A549 (cell line): ENCODE data around the gene KCNE4. TPM values are rescaled to one million over a fixed set of nuclear protein-coding genes. Genes with fewer than 3 reads are reported as not detected.

Source experiments
- ATAC-seq, 2 experiments: fragments of 200-7000 bp in 1 of 2; fragments of >200 bp in 1 of 2; cut with Nextera tagmentation in 1 of 2; cut with Tn5 transposase in 1 of 2; 3 replicates each; pipeline versions ENCODE4 v1.8.0 to v1.9.1; 2018 to 2020; ENCODE audit warnings: mild to moderate bottlenecking in 1 of 2, moderate library complexity in 1 of 2
- CTCF ChIA-PET: fragments of 300-600 bp; sonication (Branson Sonifier 250); formaldehyde crosslinking; extraction: SDS; loops from one replicate; lab custom pipeline; 2021; ENCODE audit warnings: antibody characterized with exemption, inconsistent platforms; lab: Yijun Ruan, JAX
- POLR2A ChIA-PET: fragments of 350-600 bp; formaldehyde crosslinking; extraction: SDS; loops from one replicate; lab custom pipeline; 2021; ENCODE audit warnings: antibody characterized with exemption, inconsistent platforms; lab: Yijun Ruan, JAX
- DNase-seq, 2 experiments: peaks; one replicate each; pipeline versions ENCODE4 v3.0.0 to v3.0.0-alpha.2; 2011 to 2016; ENCODE audit warnings: low read depth in 1 of 2, low spot score in 1 of 2
- FAIRE-seq: peaks from 2 replicates; lab custom pipeline; 2011; peaks lifted over from hg19 to GRCh38; lab: Jason Lieb, UNC
- H3K27ac ChIP-seq, 2 experiments: fragments of >200 bp; sonication (Bioruptor Twin); formaldehyde crosslinking; 3 replicates each; pipeline ENCODE4 v1.5.1; 2016 to 2017
- H3K4me1 ChIP-seq: fragments of >200 bp; sonication (Bioruptor Twin); formaldehyde crosslinking; 3 replicates; pipeline ENCODE4 v1.6.1; 2016
- H3K4me2 ChIP-seq: fragments of >200 bp; sonication (Bioruptor Twin); formaldehyde crosslinking; 3 replicates; pipeline ENCODE4 v1.6.1; 2016
- H3K4me3 ChIP-seq: fragments of >200 bp; sonication (Bioruptor Twin); formaldehyde crosslinking; 3 replicates; pipeline ENCODE4 v1.5.1; 2016
- H3K9me3 ChIP-seq: fragments of >200 bp; sonication (Bioruptor Twin); formaldehyde crosslinking; 3 replicates; pipeline ENCODE4 v1.6.1; 2016
- BCL3 ChIP-seq: fragments of >200 bp; sonication (Bioruptor Twin); formaldehyde crosslinking; IDR thresholded peaks from 3 replicates; pipeline ENCODE4 v1.6.1; 2016
- BHLHE40 ChIP-seq: IDR thresholded peaks from 2 replicates; pipeline ENCODE4 v1.6.1; 2012; ENCODE audit warnings: low read depth, low read length, inconsistent platforms
- CEBPB ChIP-seq, 2 experiments: fragments of >200 bp in 1 of 2; sonication (Bioruptor Twin) in 1 of 2; formaldehyde crosslinking in 1 of 2; IDR thresholded peaks; 2 replicates each; pipeline ENCODE4 v1.6.1; 2012 to 2016
- CHD2 ChIP-seq: fragments of 150-350 bp; IDR thresholded peaks from 2 replicates; pipeline ENCODE4 v1.6.1; 2014; ENCODE audit warnings: low read length; ENCODE audit not compliant: partially characterized antibody
- CHD4 ChIP-seq: fragments of 200-600 bp; sonication (generic); IDR thresholded peaks from 2 replicates; pipeline ENCODE4 v1.6.1; 2016; ENCODE audit warnings: antibody characterized with exemption, mild to moderate bottlenecking, borderline replicate concordance
- E2F6 ChIP-seq: IDR thresholded peaks from 2 replicates; pipeline ENCODE4 v1.6.1; 2012; ENCODE audit warnings: low read depth, borderline replicate concordance
- EHF ChIP-seq: fragments of 250-450 bp; sonication (Bioruptor Pico); IDR thresholded peaks from 2 replicates; pipeline ENCODE4 v1.5.0; 2020; ENCODE audit warnings: mild to moderate bottlenecking
- EHMT2 ChIP-seq: fragments of 200-600 bp; sonication (generic); IDR thresholded peaks from 2 replicates; pipeline ENCODE4 v1.6.1; 2016; ENCODE audit warnings: antibody characterized with exemption, low read depth, mild to moderate bottlenecking, moderate library complexity
- FOSB ChIP-seq: fragments of 250-450 bp; sonication (Bioruptor Pico); IDR thresholded peaks from 2 replicates; pipeline ENCODE4 v1.5.0; 2020; ENCODE audit warnings: mild to moderate bottlenecking, moderate library complexity
- FOSL2 ChIP-seq, 2 experiments: fragments of 450-650 bp in 1 of 2; fragments of >200 bp in 1 of 2; sonication (Bioruptor Twin) in 1 of 2; formaldehyde crosslinking; IDR thresholded peaks; 2 replicates each; pipeline versions ENCODE4 v1.5.0 to v1.6.1; 2016 to 2020; ENCODE audit warnings: mild to moderate bottlenecking in 1 of 2, moderate library complexity in 1 of 2
- FOXS1 ChIP-seq: fragments of 250-450 bp; sonication (Bioruptor Pico); IDR thresholded peaks from 2 replicates; pipeline ENCODE4 v1.5.0; 2020; ENCODE audit warnings: mild to moderate bottlenecking, moderate library complexity
- HDAC2 ChIP-seq: fragments of 200-600 bp; sonication (generic); IDR thresholded peaks from 2 replicates; pipeline ENCODE4 v1.6.1; 2016
- HEYL ChIP-seq: fragments of 250-450 bp; sonication (Bioruptor Pico); IDR thresholded peaks from 2 replicates; pipeline ENCODE4 v1.8.0; 2021; ENCODE audit warnings: mild to moderate bottlenecking, moderate library complexity
- HOXA7 ChIP-seq: fragments of 250-450 bp; sonication (Bioruptor Pico); IDR thresholded peaks from 2 replicates; pipeline ENCODE4 v1.5.0; 2020; ENCODE audit warnings: mild to moderate bottlenecking, moderate library complexity
- JUNB ChIP-seq: fragments of >200 bp; sonication (Bioruptor Twin); formaldehyde crosslinking; IDR thresholded peaks from 2 replicates; pipeline ENCODE4 v1.6.1; 2016
- MAX ChIP-seq: IDR thresholded peaks from 2 replicates; pipeline ENCODE4 v1.6.1; 2012
- MAZ ChIP-seq: fragments of 150-350 bp; IDR thresholded peaks from 2 replicates; pipeline ENCODE4 v1.6.1; 2014; ENCODE audit warnings: antibody characterized with exemption, low read depth, low read length, borderline replicate concordance
- NFE2L2 ChIP-seq: fragments of 150-350 bp; conservative IDR thresholded peaks from 2 replicates; pipeline ENCODE4 v1.6.1; 2014; ENCODE audit warnings: low read length
- NR3C1 ChIP-seq: fragments of >200 bp; sonication (Bioruptor Twin); formaldehyde crosslinking; IDR thresholded peaks from 3 replicates; pipeline ENCODE4 v1.6.1; 2017
- RAD21 ChIP-seq, 2 experiments: fragments of >200 bp in 1 of 2; sonication (Bioruptor Twin) in 1 of 2; formaldehyde crosslinking in 1 of 2; IDR thresholded peaks in 1 of 2; conservative IDR thresholded peaks in 1 of 2; 2 replicates in 1 of 2; 3 replicates in 1 of 2; pipeline ENCODE4 v1.6.1; 2012 to 2018; ENCODE audit warnings: inconsistent platforms in 1 of 2
- RFX5 ChIP-seq: fragments of 450-650 bp; IDR thresholded peaks from 2 replicates; pipeline ENCODE4 v1.7.1; 2014; ENCODE audit warnings: antibody characterized with exemption, mild to moderate bottlenecking, moderate library complexity
- SMC3 ChIP-seq: fragments of >200 bp; sonication (Bioruptor Twin); formaldehyde crosslinking; IDR thresholded peaks from 3 replicates; pipeline ENCODE4 v1.6.1; 2018; ENCODE audit warnings: inconsistent platforms
- SREBF2 ChIP-seq: fragments of 450-650 bp; IDR thresholded peaks from 2 replicates; pipeline ENCODE4 v1.6.1; 2014; ENCODE audit warnings: mild to moderate bottlenecking, moderate library complexity
- TP53 ChIP-seq: fragments of 250-450 bp; sonication (Bioruptor Pico); IDR thresholded peaks from 2 replicates; pipeline ENCODE4 v1.5.0; 2021; ENCODE audit warnings: mild to moderate bottlenecking, moderate library complexity
- USF2 ChIP-seq: fragments of 450-650 bp; IDR thresholded peaks from 2 replicates; pipeline ENCODE4 v1.6.1; 2014; ENCODE audit warnings: antibody characterized with exemption
- ZFP36 ChIP-seq: fragments of 450-650 bp; IDR thresholded peaks from 2 replicates; pipeline ENCODE4 v1.6.1; 2014; ENCODE audit warnings: borderline replicate concordance; ENCODE audit not compliant: partially characterized antibody
- WGBS: methylation state at CpG from one replicate; pipeline ENCODE4 v1.1.6; 2017; ENCODE audit errors: missing lambda C conversion rate; 5-methylcytosine and 5-hydroxymethylcytosine counted together
- polyA plus RNA-seq, 4 experiments: library from polyadenylated mRNA; depleted of rRNA in 3 of 4; stranded (reverse); fragments of >200 nt; fragmentation: RNase III in 1 of 4; extraction: RNeasy Plus Mini Kit Qiagen cat#74134 plus additional on column Dnase treatment in 1 of 4; gene quantifications; 2 replicates in 3 of 4; 3 replicates in 1 of 4; pipeline ENCODE4 v1.2.3, GENCODE V29; 2011 to 2017

Gene KCNE4
- polyA plus RNA-seq, 2 of the 4 experiments (the other 2 are of a cell fraction) = 1.4 to 3.6 TPM

- FAIRE-seq (no peak), ATAC-seq (peak; percentile 99)
- peak overlapping the region; percentile 73 for H3K4me2 ChIP-seq
These were observed 10.4 kb upstream of the KCNE4 start for GRCh38 chr2:223041527-223042109.

GRCh38 chr2:223042284-223042683 is 9.7 kb upstream of the KCNE4 start:
- TF ChIP-seq E2F6 (no peak), CHD4 (no peak), JUNB (no peak), HEYL (CRISPR knock-in tag) (no peak), HDAC2 (no peak), NR3C1 (no peak), USF2 (no peak), SMC3 (no peak), EHF (CRISPR knock-in tag) (no peak), TP53 (CRISPR knock-in tag) (no peak), FOXS1 (CRISPR knock-in tag) (no peak), CHD2 (no peak), MAZ (no peak), CEBPB (IDR thresholded peaks at IDR 0.05) (no peak), BHLHE40 (no peak)
- Histone ChIP-seq H3K9me3 (no peaks in the 10 kb centered on the region), H3K4me2 (peak overlapping the region; percentile 73; the same call in 1 of the 3 replicates), H3K4me3 (no peak overlapping the region), H3K4me1 (peaks cover 46% of the 10 kb centered on the region), H3K27ac (peak overlapping the region; percentile 82 to 89)
- ATAC-seq = no peak
- WGBS = 94% methylated on average over 2 of the region's 2 CpGs
- POLR2A ChIA-PET = interaction anchor here (0.8 to 1.0 kb wide), 2 partner anchors 10 to 14 kb away, joined by 3 to 6 read pairs; no protein-coding TSS in a partner anchor
- CTCF ChIA-PET = interaction anchor here (0.5 to 1.2 kb wide), 4 partner anchors 9 to 721 kb away, joined by 3 to 4 read pairs (median 3); partner anchors contain the start of gene KCNE4
- FAIRE-seq = no peak
- no peak for DNase-seq

More at GRCh38 chr2:223041527-223042109, 10.4 kb upstream of the KCNE4 start:
- 5% methylated on average over 3 of the region's 4 CpGs for WGBS
- ChIA-PET CTCF (interaction anchor here (0.5 to 1.0 kb wide), 3 partner anchors 10 to 332 kb away, joined by 3 read pairs; partner anchors contain the start of gene KCNE4), POLR2A (interaction anchor here (1.0 kb wide), 1 partner anchor 11 kb away, joined by 3 read pairs; no protein-coding TSS in a partner anchor)
- peak; percentile 83 to 93 for DNase-seq
- TF ChIP-seq FOSL2 (IDR thresholded peaks at IDR 0.05) (peak; percentile 59; the same call in 1 of the 2 replicates), FOSL2 (CRISPR knock-in tag; IDR thresholded peaks at IDR 0.05) (peak; percentile 95), MAX (peak; percentile 49; the same call in 1 of the 2 replicates), JUNB (0 out of 2 replicates have a peak, but pooled peaks have one; percentile 20), FOSB (CRISPR knock-in tag) (no peak)
- peaks cover 40% of the 10 kb centered on the region for H3K4me1 ChIP-seq
- peak overlapping the region; percentile 82 to 89 for H3K27ac ChIP-seq
- H3K9me3 ChIP-seq = no peaks in the 10 kb centered on the region
- H3K4me3 ChIP-seq = no peak overlapping the region

- FAIRE-seq (no peak), ATAC-seq (peak; percentile 20 to 36; a peak in 4 of 6 replicates), DNase-seq (peak in 1 of 2 experiments; percentile 65)
- CTCF ChIA-PET = interaction anchor here (0.5 to 1.2 kb wide), 5 partner anchors 9 to 720 kb away, joined by 3 to 4 read pairs (median 3); partner anchors contain the start of gene KCNE4
- Histone ChIP-seq H3K4me2 (peak overlapping the region; percentile 73), H3K9me3 (no peaks in the 10 kb centered on the region), H3K27ac (peak overlapping the region; percentile 82 to 89), H3K4me3 (no peak overlapping the region), H3K4me1 (peaks cover 51% of the 10 kb centered on the region)
- POLR2A ChIA-PET = interaction anchor here (0.7 to 0.8 kb wide), 2 partner anchors 9 to 13 kb away, joined by 3 to 6 read pairs; partner anchors contain the start of gene KCNE4
- 77% methylated on average over 1 of the region's 1 CpG for WGBS
- no peak for TF ChIP-seq HOXA7 (CRISPR knock-in tag)
- no peak for TF ChIP-seq SREBF2
- no peak for TF ChIP-seq NR3C1
- TF ChIP-seq RFX5 = no peak
- TF ChIP-seq FOSL2 (IDR thresholded peaks at IDR 0.05) = no peak
- no peak for TF ChIP-seq FOSL2 (CRISPR knock-in tag; IDR thresholded peaks at IDR 0.05)
- TF ChIP-seq EHMT2 = no peak
- TF ChIP-seq NFE2L2 = peak; percentile 68
- no peak for TF ChIP-seq MAZ
- peak; percentile 37 for TF ChIP-seq MAX
- no peak for TF ChIP-seq BCL3
- no peak for TF ChIP-seq RAD21 (conservative IDR thresholded peaks at IDR 0.05 in 1 of 2, IDR thresholded peaks at IDR 0.05 in 1 of 2)
- TF ChIP-seq SMC3 = no peak
- TF ChIP-seq ZFP36 = no peak
These were observed 9.3 kb upstream of the KCNE4 start for GRCh38 chr2:223042704-223043118.
